ENCODE measurements around the gene FANCE.
"Not testable (repeated sequence)": the region's sequence is repeated elsewhere in the genome, so short reads cannot be mapped to it uniquely, and the experiment has no call there.

Gene FANCE

DNA sequence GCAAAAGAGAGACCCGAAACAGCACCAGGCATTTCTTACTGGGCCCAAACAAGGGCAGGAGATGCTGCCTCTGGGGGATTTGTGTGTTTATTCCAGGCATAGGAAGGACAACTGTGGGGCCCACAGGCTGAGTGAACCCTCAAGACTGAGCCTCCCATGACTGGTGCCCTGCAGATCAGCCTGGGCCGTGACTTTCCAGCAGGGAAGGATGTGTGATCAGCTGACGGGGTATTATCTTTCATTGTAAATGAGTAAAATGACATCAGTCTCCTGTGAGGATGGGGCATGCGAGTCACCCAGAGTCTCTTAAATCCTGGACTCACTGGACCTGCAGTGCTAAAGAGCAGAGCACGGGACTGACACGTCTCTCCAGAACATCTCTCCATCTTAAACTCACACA is 48.6 kb downstream of the FANCE start:
- DNase-seq: peak; percentile 57

DNA sequence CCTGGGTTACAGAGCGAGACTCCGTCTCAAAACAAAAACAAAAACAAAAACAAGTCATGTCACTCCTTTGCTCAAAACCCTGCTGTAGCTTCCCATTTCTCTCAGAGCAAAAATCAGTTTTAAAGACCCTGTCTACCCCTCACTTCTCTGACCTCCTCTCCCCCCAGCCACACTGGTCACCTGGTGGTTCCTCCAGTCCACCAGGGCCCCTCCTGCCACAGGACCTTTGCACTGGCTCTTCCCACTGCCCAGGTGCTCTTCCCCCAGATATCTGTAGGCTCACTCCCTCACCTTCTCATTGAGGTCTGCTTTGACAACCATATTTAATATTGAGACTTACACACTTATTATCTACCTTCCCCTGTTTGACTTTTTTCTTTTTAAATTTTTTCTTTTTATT is 49.6 kb downstream of the FANCE start:
- DNase-seq: no peak

DNA sequence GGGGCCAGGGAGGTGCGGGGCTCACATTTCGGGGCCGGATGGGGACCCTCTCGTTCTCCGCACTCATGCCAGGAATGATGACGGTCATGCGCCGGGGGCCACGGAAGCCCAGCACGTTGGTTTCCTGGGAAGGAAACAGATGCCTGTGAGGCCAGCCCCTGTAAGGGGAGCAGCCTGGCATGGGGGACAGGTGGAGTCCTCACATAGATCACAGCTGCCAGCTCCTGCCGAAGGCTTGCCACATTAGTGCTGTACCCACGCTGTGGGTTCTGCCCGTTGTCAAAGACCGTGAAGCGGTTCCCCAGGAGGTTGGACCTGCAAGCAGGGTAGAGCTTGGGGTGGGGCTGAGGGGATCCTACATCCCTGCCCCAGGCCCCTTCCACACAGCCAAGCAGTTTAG is 51.4 kb downstream of the FANCE start:
- no peak for DNase-seq

DNA sequence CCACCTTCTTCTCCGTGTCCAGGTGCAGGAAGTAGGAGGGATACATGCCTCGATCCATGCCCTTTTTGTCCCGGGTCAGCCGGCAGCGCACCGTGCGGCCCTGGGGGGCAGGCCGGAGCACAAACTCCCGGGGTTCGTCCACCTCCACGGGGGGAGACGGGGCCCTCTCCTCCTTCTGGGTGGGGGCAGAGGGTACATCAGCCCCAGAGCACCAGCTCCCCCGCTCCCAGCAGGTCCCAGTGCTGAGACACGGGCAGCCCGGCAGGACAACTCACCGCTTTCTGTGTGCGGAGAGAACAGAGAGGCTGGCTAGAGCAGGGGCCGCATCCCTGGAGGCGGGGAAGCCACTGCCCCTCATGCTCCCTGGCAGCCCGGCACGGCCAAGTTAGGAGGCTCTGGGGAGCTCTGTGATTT is 53.9 kb downstream of the FANCE start:
- DNase-seq: no peak

DNA sequence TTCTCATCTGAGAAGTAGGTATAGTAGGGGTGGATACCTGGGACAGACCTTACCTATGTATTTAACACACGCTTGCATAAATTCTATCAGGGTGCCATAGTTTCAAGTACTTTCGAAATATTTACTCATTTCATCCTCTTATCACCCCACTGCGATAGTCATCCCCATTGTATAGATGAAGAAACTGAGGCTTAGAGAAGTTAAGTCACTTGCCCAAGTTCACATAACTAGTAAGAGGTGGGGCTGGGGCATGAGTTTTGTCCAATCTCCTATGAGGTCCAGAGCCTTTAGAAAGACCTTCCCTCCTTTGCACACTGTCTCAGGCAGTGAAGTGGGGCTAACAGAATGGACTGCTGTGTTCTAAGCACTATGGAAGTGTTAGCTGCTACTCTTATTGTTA is 54.4 kb downstream of the FANCE start:
- no peak for DNase-seq

DNA sequence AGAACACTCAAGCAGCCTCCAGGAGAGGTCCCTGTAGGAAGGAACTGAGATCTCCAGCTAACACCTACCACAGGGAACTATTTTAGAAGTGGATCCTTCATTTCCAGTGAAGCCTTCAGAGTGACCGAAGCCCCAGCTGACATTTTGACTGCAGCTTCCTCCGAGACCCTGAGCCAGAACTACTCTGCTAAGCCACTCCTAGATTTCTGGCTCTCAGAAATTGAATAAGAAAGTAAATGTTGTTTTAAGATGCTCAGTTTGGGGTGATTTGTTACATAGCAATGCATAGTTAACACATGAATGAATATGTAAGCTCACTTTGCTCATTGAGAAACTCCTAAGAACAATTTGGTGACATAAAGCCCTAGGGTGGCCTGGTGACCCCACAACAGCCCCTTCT is 55.1 kb downstream of the FANCE start:
- no peak for DNase-seq

DNA sequence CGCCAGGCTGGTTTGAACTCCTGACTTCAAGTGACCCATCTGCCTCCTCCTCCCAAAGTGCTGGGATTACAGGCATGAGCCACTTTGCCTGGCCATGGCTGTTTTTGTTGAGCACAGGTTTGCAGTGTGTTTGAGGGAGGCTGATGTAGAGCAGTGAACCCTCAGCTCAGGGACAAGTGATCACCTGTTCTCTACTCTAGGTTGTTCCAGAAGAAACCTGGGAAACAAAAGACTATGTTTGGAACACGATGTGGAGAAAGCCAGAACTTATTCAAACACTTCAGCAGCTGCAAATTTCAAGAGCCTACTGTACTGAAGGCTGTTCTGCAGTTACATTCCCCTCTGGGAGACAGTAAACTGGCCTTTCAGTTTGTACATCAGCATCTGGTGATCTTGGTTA is 55.9 kb downstream of the FANCE start:
- no peak for DNase-seq

DNA sequence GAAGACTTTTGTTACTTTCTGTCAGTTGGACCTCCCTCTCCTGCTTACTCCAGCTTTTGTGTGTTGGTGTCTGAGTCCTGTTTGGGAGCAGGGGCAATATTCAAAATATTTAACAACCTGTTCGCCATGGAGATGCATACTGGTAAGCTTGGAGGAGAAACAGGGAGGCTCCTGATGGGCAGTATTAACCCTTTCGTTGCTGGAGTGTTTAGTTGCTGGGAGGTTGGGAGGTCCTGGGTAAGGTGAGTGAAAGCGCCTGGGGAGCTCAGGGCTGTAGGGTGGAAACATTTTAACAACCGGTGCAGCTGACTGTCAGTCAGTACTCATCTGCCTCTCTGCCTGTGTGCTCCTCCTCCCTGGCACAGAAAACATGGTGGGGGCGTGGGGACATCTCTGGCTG is 56.4 kb downstream of the FANCE start:
- no peak for DNase-seq

DNA sequence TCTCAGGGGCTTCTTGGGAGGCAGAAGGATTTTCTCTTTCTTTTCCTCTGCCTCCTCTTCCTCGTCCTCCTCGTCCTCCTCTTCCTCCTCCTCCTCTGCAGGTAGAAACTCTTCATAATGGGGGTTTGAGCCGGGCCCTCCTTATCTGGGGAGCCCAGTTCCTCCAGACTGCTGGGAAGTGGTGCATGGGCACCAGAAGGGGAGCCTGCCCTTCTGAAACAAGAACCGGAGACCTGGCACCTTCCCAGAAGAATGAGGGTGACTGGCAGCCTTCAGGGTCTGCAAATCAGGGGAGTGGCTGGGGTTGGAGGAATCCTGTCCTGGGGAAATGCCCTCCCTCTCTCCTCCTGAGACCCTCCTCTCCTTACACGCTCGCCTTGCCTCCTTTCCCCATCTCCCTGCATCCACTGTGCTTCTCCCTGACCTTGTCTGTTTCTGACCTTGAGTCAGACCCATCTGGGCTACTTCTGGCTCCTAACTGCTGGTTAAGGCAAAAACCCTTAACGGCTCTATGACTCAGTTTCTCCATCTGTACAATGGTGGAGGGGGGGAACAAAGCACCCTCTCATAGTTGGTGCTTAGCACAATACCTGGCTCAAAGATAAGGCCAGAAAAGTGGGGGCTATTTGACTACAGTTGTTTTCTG is 58.9 kb downstream of the FANCE start:
- DNase-seq: no peak

DNA sequence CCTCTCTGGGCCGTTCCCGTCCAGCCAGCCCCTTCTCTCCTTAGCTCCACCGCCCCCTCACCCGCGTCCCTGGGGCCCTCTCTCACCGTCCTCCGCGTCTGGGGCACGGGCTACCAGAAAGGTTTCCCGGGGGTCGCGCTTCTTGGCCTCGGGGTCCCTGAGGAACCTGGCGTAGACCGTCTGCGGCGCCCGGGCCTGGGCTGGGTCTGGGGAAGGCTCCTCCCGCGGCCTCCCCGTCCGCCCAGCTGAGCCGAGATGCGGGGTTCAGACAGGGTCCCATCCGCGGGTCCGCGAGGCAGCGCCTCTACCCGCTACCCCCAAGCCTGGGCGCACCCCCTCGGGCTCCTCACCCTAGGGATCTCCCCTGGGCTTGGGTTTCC is 59.4 kb downstream of the FANCE start:
- DNase-seq: no peak

DNA sequence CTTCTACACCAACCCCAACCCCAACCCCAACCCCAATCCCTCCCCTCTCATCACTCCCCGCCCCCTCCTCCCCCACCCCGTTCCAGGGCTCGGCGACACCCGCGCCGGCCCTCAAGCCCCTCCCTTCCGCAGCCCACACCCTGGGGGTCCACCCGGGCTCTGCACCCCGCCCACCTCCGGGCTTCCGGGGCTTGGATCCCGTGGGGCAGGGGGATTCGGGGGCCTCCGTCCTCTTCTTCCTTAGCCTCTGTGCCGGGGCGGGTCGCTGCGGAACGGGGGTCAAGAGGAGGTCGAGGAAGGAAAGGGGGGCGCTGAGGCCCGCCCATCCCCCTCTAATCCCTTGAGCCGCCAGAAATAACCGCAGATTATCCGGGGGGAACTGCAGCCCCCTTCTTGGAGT is 59.9 kb downstream of the FANCE start:
- no peak for DNase-seq

DNA sequence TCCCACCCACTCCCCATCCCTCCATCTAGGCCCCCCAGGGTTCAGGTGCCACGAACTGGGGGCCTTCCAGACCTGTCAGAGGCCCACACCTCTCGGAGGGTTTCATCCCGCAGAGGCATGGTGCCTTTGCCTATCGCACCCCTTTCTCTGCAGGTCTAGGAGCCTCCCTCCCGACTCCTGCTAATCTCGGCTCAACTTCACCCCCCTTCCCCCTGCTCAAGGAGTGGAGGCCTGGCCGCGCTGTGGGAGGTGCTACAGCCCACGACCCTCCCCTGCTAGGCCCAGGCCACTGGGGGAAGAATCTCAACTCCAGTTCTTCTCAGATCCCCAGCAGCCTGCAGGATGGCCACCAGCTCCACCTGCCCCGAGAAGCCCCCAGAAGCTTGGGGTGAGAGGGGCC is 60.6 kb downstream of the FANCE start, which contains the start of gene TULP1:
TULP1 (minus strand) TSS at position 157 of the 400 bp plus-strand sequence; CDS start at position 119, 38 bp downstream.
- no peak for DNase-seq

DNA sequence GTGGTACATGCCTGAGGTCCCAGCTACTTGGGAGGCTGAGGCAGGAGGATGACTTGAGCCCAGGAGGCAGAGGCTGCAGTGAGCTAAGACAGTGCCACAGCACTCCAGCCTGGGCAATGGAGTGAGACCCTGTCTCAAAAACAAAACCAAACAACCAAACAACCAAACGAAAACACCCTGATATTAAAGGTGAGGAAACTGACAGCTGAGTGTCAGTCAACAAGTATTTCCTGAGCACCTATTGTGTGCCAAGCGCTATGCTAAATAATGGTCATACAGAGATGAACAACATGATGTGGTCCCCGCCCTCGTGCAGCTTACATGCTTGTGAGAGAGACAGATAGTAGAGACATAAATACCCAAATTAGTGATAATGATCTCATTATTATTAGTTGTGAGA is 62.4 kb downstream of the FANCE start:
- DNase-seq: no peak

DNA sequence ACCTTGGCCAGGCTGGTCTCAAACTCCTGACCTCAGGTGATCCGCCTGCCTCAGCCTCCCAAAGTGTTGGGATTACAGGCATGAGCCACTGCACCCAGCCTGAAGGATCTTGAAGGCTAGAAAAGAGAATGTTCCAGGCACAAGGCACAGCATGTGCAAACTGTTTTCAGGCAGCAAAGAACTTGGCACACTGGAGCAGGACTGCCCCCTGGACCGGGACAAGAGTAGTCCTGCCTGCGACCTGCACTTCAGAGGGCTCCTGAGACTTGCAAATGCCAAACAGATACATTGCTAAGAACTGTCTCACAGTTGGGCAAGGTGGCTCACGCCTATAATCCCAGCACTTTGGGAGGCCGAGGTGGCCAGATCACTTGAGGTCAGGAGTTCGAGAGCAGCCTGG is 63.8 kb downstream of the FANCE start:
- not testable (repeated sequence) for DNase-seq
